ENCODE measurements around the gene ARFRP1. TPM values are rescaled to one million over a fixed set of nuclear protein-coding genes. Genes with fewer than 3 reads are reported as not detected.

ARFRP1 gene
- total RNA-seq, 1 experiment from 2014 or later: 119 TPM

- Histone ChIP-seq H3K27me3 (replicated peaks; ENCODE audit: control insufficient read depth, insufficient read depth, low read length) (no peaks in the 10 kb centered on the region), H3K36me3 (ENCODE audit: control insufficient read depth, insufficient read depth, low read length) (peaks cover 22% of the 10 kb centered on the region), H3K4me1 (peaks cover 24% of the 10 kb centered on the region), H3K4me3 (ENCODE audit: low read depth, low read length) (peak overlapping the region; percentile 71), H3K9me3 (no peaks in the 10 kb centered on the region)
- peak in 1 of 2 experiments; percentile 8 for TF ChIP-seq CTCF (IDR thresholded peaks at IDR 0.05; ENCODE audit: insufficient read depth in 1 of 2, low read depth in 1 of 2, low read length in 1 of 2, severe bottlenecking in 1 of 2, unreplicated experiment in 1 of 2)
- peaks cover 68% of the 10 kb centered on the region for H3K36me3 Mint-ChIP-seq (ENCODE audit: insufficient read depth, unreplicated experiment)
- H3K4me3 Mint-ChIP-seq (ENCODE audit: unreplicated experiment): peak overlapping the region; percentile 66
- H3K27ac Mint-ChIP-seq (ENCODE audit: unreplicated experiment): no peak overlapping the region
- no peaks in the 10 kb centered on the region for H3K9me3 Mint-ChIP-seq (ENCODE audit: unreplicated experiment)
- ChIA-PET POLR2A (interaction anchor here (1.6 kb wide), 1 partner anchor 127 kb away, joined by 12 read pairs; the partner anchor contains the start of gene TPD52L2), CTCF (interaction anchor here (0.6 to 1.3 kb wide), 4 partner anchors 30 to 200 kb away, joined by 3 to 9 read pairs (median 4); partner anchors contain the start of genes ARFRP1, TPD52L2 and ZGPAT)
- peaks cover 7% of the 10 kb centered on the region for H3K4me1 Mint-ChIP-seq (ENCODE audit: low read depth, unreplicated experiment)
- H3K27me3 Mint-ChIP-seq (ENCODE audit: insufficient read depth, unreplicated experiment): no peaks in the 10 kb centered on the region
- no TSS peak for BruUV-seq (replicated peaks)
- intact Hi-C loops (cut with micrococcal nuclease; ENCODE audit: unreplicated experiment): no loop called here
- DNase-seq: peak; percentile 62 to 72
Observed at GRCh38 chr20:63737945-63738686, 30.3 kb upstream of the ARFRP1 start.

- ChIA-PET CTCF (interaction anchor here (1.3 kb wide), 1 partner anchor 200 kb away, joined by 9 read pairs; no protein-coding TSS in a partner anchor), POLR2A (no interaction called here)
- Mint-ChIP-seq H3K36me3 (ENCODE audit: insufficient read depth, unreplicated experiment) (peaks cover 63% of the 10 kb centered on the region), H3K4me1 (ENCODE audit: low read depth, unreplicated experiment) (peaks cover 7% of the 10 kb centered on the region), H3K4me3 (ENCODE audit: unreplicated experiment) (peak overlapping the region; percentile 66), H3K9me3 (ENCODE audit: unreplicated experiment) (no peaks in the 10 kb centered on the region), H3K27me3 (ENCODE audit: insufficient read depth, unreplicated experiment) (no peaks in the 10 kb centered on the region), H3K27ac (ENCODE audit: unreplicated experiment) (no peak overlapping the region)
- no peaks in the 10 kb centered on the region for H3K27me3 ChIP-seq (replicated peaks; ENCODE audit: control insufficient read depth, insufficient read depth, low read length)
- TF ChIP-seq CTCF (IDR thresholded peaks at IDR 0.05; ENCODE audit: insufficient read depth in 1 of 2, low read depth in 1 of 2, low read length in 1 of 2, severe bottlenecking in 1 of 2, unreplicated experiment in 1 of 2): no peak
- H3K4me1 ChIP-seq: peaks cover 24% of the 10 kb centered on the region
- DNase-seq: no peak
- intact Hi-C loops (cut with micrococcal nuclease; ENCODE audit: unreplicated experiment): no loop called here
- H3K9me3 ChIP-seq: no peaks in the 10 kb centered on the region
- H3K4me3 ChIP-seq (ENCODE audit: low read depth, low read length): peak overlapping the region; percentile 71
- no TSS peak for BruUV-seq (replicated peaks)
- H3K36me3 ChIP-seq (ENCODE audit: control insufficient read depth, insufficient read depth, low read length): peaks cover 24% of the 10 kb centered on the region
Observed at GRCh38 chr20:63737695-63737944, 29.8 kb upstream of the ARFRP1 start.

GRCh38 chr20:63736893-63737694 lies 29.3 kb upstream of the ARFRP1 start:
- no peaks in the 10 kb centered on the region for H3K9me3 Mint-ChIP-seq (ENCODE audit: unreplicated experiment)
- peak overlapping the region; percentile 66 for H3K4me3 Mint-ChIP-seq (ENCODE audit: unreplicated experiment)
- peak in 1 of 2 experiments; percentile 45 for DNase-seq
- Histone ChIP-seq H3K4me1 (peaks cover 24% of the 10 kb centered on the region), H3K4me3 (ENCODE audit: low read depth, low read length) (peak overlapping the region; percentile 71), H3K36me3 (ENCODE audit: control insufficient read depth, insufficient read depth, low read length) (peaks cover 21% of the 10 kb centered on the region), H3K27me3 (replicated peaks; ENCODE audit: control insufficient read depth, insufficient read depth, low read length) (no peaks in the 10 kb centered on the region), H3K9me3 (no peaks in the 10 kb centered on the region)
- peak overlapping the region; percentile 32 for H3K27ac Mint-ChIP-seq (ENCODE audit: unreplicated experiment)
- ChIA-PET CTCF (interaction anchor here (0.6 to 1.3 kb wide), 4 partner anchors 26 to 199 kb away, joined by 3 to 9 read pairs (median 4); partner anchors contain the start of genes ARFRP1 and ZGPAT), POLR2A (interaction anchor here (0.6 kb wide), 2 partner anchors 28 to 30 kb away, joined by 3 read pairs; partner anchors contain the start of gene ARFRP1)
- TF ChIP-seq CTCF (IDR thresholded peaks at IDR 0.05; ENCODE audit: insufficient read depth in 1 of 2, low read depth in 1 of 2, low read length in 1 of 2, severe bottlenecking in 1 of 2, unreplicated experiment in 1 of 2): no peak
- peaks cover 7% of the 10 kb centered on the region for H3K4me1 Mint-ChIP-seq (ENCODE audit: low read depth, unreplicated experiment)
- intact Hi-C loops (cut with micrococcal nuclease; ENCODE audit: unreplicated experiment): no loop called here
- H3K27me3 Mint-ChIP-seq (ENCODE audit: insufficient read depth, unreplicated experiment): no peaks in the 10 kb centered on the region
- peaks cover 59% of the 10 kb centered on the region for H3K36me3 Mint-ChIP-seq (ENCODE audit: insufficient read depth, unreplicated experiment)
- BruUV-seq (replicated peaks): no TSS peak

All from Caco-2 (cell line).